Natural killer cell (primary cell): ENCODE data around the gene SH2D3A. TPM values are rescaled to one million over a fixed set of nuclear protein-coding genes. Genes with fewer than 3 reads are reported as not detected.

ENCODE experiments used
- ATAC-seq, 3 donors: fragments of 150-1000 bp in 2 of 3; fragments of 200-7000 bp in 1 of 3; cut with Tn5 transposase; 1 replicate in 1 of 3; 2 replicates in 2 of 3; pipeline ENCODE4 v1.10.0; 2021; ENCODE audit warnings: mild to moderate bottlenecking in 2 of 3, moderate library complexity in 2 of 3
- DNase-seq, 2 donors: peaks; one replicate each; pipeline versions ENCODE4 v3.0.0 to v3.0.0-alpha.2; 2013 to 2021; ENCODE audit warnings: mixed read lengths in 1 of 2
- H3K27ac ChIP-seq: one replicate; pipeline ENCODE4 v1.5.1; 2013; ENCODE audit warnings: mild to moderate bottlenecking, low read length
- H3K27me3 ChIP-seq: one replicate; pipeline ENCODE4 v1.6.1; 2013; ENCODE audit warnings: low read length; ENCODE audit not compliant: control insufficient read depth, insufficient read depth
- H3K36me3 ChIP-seq: one replicate; pipeline ENCODE4 v1.6.1; 2013; ENCODE audit warnings: low read length; ENCODE audit not compliant: control insufficient read depth, insufficient read depth
- H3K4me1 ChIP-seq: one replicate; pipeline ENCODE4 v1.6.1; 2013; ENCODE audit warnings: low read length; ENCODE audit not compliant: control insufficient read depth, insufficient read depth
- H3K4me3 ChIP-seq: one replicate; pipeline ENCODE4 v1.5.1; 2013; ENCODE audit warnings: low read length
- H3K9me3 ChIP-seq: one replicate; pipeline ENCODE4 v1.6.1; 2013; ENCODE audit warnings: low read length; ENCODE audit not compliant: control insufficient read depth, insufficient read depth
- H3K27ac Mint-ChIP-seq, 2 donors: one replicate each; pipeline ENCODE4 v1.8.0; 2022; ENCODE audit warnings: mild to moderate bottlenecking in 2 of 2, mixed read lengths in 2 of 2, moderate library complexity in 1 of 2
- H3K27me3 Mint-ChIP-seq, 2 donors: one replicate each; pipeline ENCODE4 v1.8.0; 2022; ENCODE audit warnings: low read depth in 2 of 2, mixed read lengths in 2 of 2
- H3K36me3 Mint-ChIP-seq: one replicate; pipeline ENCODE4 v1.8.0; 2022; ENCODE audit warnings: mixed read lengths
- H3K4me1 Mint-ChIP-seq, 2 donors: one replicate each; pipeline ENCODE4 v1.8.0; 2022; ENCODE audit warnings: mixed read lengths in 2 of 2
- H3K4me3 Mint-ChIP-seq: one replicate; pipeline ENCODE4 v1.8.0; 2022; ENCODE audit warnings: mild to moderate bottlenecking, moderate library complexity, mixed read lengths
- H3K9me3 Mint-ChIP-seq, 2 donors: one replicate each; pipeline ENCODE4 v1.8.0; 2022; ENCODE audit warnings: mixed read lengths in 2 of 2
- WGBS: methylation state at CpG from one replicate; pipeline ENCODE4 v1.1.7; 2013; ENCODE audit warnings: missing lambda C conversion rate; ENCODE audit not compliant: insufficient coverage; 5-methylcytosine and 5-hydroxymethylcytosine counted together
- intact Hi-C: fragments of 100-400 bp; cut with micrococcal nuclease; formaldehyde crosslinking; loops from one replicate; pipeline ENCODE4 v1.14.2; 2022
- total RNA-seq, 4 donors: library from RNA; stranded (reverse); fragments of 120-200 nt in 1 of 4; gene quantifications; one replicate each; pipeline versions ENCODE4 v1.2.3 to v1.2.4, GENCODE V29; 2013 to 2022
- TF ChIP-seq, protein P1 (sequence below): fragments of 200-600 bp; IDR thresholded peaks from one replicate; pipeline ENCODE4 v1.8.0; 2022; ENCODE audit warnings: antibody characterized with exemption

The SH2D3A gene
- total RNA-seq, 3 donors from 2014 or later (not counting 1 experiment from before 2014, with no cell fraction given), result 14.6 to 20.1 (median 15.3) TPM

GRCh38 chr19:6716610-6716970 is 50.6 kb downstream of the SH2D3A start:
- peaks cover 15 to 21% of the 10 kb centered on the region in 2 donors for H3K4me1 Mint-ChIP-seq
- ATAC-seq, result no peak
- no peak overlapping the region for H3K27ac ChIP-seq
- TF ChIP-seq, protein P1, sequence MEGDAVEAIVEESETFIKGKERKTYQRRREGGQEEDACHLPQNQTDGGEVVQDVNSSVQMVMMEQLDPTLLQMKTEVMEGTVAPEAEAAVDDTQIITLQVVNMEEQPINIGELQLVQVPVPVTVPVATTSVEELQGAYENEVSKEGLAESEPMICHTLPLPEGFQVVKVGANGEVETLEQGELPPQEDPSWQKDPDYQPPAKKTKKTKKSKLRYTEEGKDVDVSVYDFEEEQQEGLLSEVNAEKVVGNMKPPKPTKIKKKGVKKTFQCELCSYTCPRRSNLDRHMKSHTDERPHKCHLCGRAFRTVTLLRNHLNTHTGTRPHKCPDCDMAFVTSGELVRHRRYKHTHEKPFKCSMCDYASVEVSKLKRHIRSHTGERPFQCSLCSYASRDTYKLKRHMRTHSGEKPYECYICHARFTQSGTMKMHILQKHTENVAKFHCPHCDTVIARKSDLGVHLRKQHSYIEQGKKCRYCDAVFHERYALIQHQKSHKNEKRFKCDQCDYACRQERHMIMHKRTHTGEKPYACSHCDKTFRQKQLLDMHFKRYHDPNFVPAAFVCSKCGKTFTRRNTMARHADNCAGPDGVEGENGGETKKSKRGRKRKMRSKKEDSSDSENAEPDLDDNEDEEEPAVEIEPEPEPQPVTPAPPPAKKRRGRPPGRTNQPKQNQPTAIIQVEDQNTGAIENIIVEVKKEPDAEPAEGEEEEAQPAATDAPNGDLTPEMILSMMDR, result no peak
- intact Hi-C loops, result loop anchor here (5.0 kb wide), 1 partner anchor 39 kb away; no protein-coding TSS in a partner anchor
- no peak for DNase-seq
- no peaks in the 10 kb centered on the region for H3K27me3 ChIP-seq
- peaks cover 2 to 6% of the 10 kb centered on the region in 2 donors for H3K27me3 Mint-ChIP-seq
- H3K4me3 ChIP-seq, result no peak overlapping the region
- no peaks in the 10 kb centered on the region for H3K9me3 ChIP-seq
- WGBS, result 80% methylated on average over 5 of the region's 6 CpGs
- no peaks in the 10 kb centered on the region for H3K36me3 Mint-ChIP-seq
- H3K27ac Mint-ChIP-seq, result no peak overlapping the region
- H3K4me1 ChIP-seq, result peaks cover 2% of the 10 kb centered on the region
- H3K36me3 ChIP-seq, result no peaks in the 10 kb centered on the region
- H3K4me3 Mint-ChIP-seq, result no peak overlapping the region
- no peaks in the 10 kb centered on the region for H3K9me3 Mint-ChIP-seq

DNA sequence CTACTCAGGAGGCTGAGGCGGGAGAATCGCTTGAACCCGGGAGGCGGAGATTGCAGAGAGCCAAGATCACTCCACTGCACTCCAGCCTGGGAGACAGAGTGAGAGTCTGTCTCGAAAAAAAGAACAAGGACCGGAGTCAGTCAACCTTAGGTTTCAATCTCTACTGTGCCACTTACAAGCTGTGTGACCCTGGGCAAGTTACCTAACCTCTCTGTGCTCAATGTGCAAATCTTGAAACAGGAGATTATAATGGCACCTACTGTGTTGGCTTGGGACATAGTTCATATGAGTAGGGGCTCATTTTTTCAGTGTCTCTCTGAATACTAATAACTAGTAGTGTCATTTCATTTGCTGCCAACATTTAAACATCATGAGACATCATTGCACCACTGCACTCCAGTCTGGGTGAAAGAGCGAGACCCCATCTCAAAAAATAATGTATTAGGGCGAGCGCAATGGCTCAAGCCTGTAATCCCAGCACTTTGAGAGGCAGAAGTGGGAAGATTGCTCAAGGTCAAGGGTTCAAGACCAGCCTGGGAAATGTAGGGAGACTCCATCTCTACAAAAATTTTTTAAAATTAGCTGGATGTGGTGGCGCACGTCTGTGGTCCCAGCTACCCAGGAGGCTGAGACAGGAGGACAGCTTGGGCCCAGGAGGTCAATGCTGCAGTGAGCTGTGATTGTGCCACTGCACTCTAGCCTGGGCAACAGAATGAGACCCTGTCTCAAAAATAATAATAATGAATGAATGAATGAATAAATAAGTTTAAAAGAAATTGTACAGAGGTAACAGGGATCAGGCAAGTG is 52.3 kb downstream of the SH2D3A start:
- ATAC-seq, result no peak
- H3K9me3 ChIP-seq, result no peaks in the 10 kb centered on the region
- no peaks in the 10 kb centered on the region for H3K36me3 ChIP-seq
- peaks cover 3% of the 10 kb centered on the region for H3K27me3 ChIP-seq
- 86% methylated on average over 11 of the region's 11 CpGs for WGBS
- peaks cover 8% of the 10 kb centered on the region for H3K4me1 ChIP-seq
- Mint-ChIP-seq H3K9me3 (no peaks in the 10 kb centered on the region), H3K4me1 (peaks cover 19 to 24% of the 10 kb centered on the region in 2 donors), H3K27ac (no peak overlapping the region), H3K27me3 (peaks cover 14 to 18% of the 10 kb centered on the region in 2 donors), H3K4me3 (no peak overlapping the region), H3K36me3 (no peaks in the 10 kb centered on the region)
- H3K27ac ChIP-seq, result no peak overlapping the region
- intact Hi-C loops, result loop anchor here (5.0 kb wide), 1 partner anchor 38 kb away; no protein-coding TSS in a partner anchor
- H3K4me3 ChIP-seq, result no peak overlapping the region
- TF ChIP-seq, protein P1, result no peak
- no peak for DNase-seq

DNA sequence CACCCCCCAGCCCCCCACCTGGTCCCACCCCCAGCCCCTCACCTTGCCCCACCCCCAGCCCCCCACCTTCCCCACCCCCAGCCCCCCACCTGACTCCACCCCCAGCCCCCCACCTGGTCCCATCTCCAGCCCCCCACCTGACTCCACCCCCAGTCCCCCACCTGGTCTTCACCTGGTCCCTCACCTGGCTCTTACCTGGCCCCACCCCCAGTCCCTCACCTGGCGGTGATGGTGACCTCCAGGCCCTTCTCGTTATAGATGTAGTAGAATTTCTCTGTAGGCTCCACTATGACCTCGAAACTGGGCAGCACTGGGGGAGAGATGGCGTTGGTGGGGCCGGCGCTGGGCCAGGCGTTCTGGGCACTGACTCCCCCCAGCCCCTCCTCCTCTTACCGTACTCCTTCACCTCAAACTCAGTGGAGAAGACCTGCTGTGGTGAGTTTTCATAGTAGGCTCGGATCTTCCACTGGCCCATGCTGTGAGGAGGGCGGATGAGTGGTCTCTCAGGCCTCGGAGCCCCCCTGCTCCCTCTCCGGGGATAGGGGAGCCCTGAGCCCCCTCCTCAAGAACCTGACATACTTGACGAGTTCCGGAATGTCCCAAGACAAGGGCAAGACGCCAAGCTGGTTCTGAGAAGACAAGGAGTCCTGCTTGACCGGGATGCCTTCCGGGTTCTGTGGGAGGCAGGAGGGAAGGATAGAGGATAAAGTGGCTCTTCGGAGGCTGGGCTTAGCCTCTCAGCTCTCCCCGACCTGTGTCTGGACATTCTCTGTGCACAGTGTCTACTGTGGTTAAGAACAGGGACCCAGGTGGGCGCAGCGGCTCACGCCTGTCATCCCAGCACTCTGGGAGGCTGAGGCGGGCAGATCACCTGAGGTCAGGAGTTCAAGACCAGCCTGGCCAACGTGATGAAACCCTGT is 53.2 kb downstream of the SH2D3A start:
- Mint-ChIP-seq H3K4me1 (peaks cover 12 to 23% of the 10 kb centered on the region in 2 donors), H3K9me3 (no peaks in the 10 kb centered on the region), H3K27ac (no peak overlapping the region), H3K27me3 (peaks cover 21 to 27% of the 10 kb centered on the region in 2 donors), H3K36me3 (no peaks in the 10 kb centered on the region), H3K4me3 (no peak overlapping the region)
- TF ChIP-seq, protein P1, result no peak
- Histone ChIP-seq H3K27me3 (peaks cover 3% of the 10 kb centered on the region), H3K4me1 (peaks cover 8% of the 10 kb centered on the region), H3K9me3 (no peaks in the 10 kb centered on the region), H3K36me3 (no peaks in the 10 kb centered on the region), H3K27ac (no peak overlapping the region), H3K4me3 (no peak overlapping the region)
- no peak for ATAC-seq
- 81% methylated on average over 21 of the region's 24 CpGs for WGBS
- DNase-seq, result no peak
- intact Hi-C loops, result no loop called here
